HepG2 (cell line): ENCODE results near the gene TSC22D2. TPM values are rescaled to one million over a fixed set of nuclear protein-coding genes. Genes with fewer than 3 reads are reported as not detected.

ENCODE experiments used
- ATAC-seq: fragments of 200-7000 bp; cut with Tn5 transposase; 3 replicates; pipeline ENCODE4 v1.9.1; 2020; ENCODE audit warnings: mild to moderate bottlenecking, moderate library complexity
- BruUV-seq: library from RNA; stranded (reverse); fragments of 400-500 nt; replicated peaks from 2 replicates; lab custom pipeline; 2021; lab: Mats Ljungman, UMichigan
- CTCF ChIA-PET: fragments of 300-600 bp; formaldehyde crosslinking; extraction: SDS; loops from one replicate; lab custom pipeline; 2021; ENCODE audit warnings: low total read pairs, inconsistent platforms, low intra/inter-chr PET ratio; lab: Yijun Ruan, JAX
- POLR2A ChIA-PET: fragments of 350-600 bp; sonication (Branson Sonifier 250); formaldehyde crosslinking; loops from one replicate; lab custom pipeline; 2020; ENCODE audit warnings: antibody characterized with exemption, inconsistent platforms; lab: Yijun Ruan, JAX
- DNase-seq: peaks from one replicate; pipeline ENCODE4 v3.0.0-alpha.2; 2015; ENCODE audit warnings: low spot score
- FAIRE-seq: peaks from 3 replicates; lab custom pipeline; 2011; peaks lifted over from hg19 to GRCh38; lab: Jason Lieb, UNC
- H2AFZ ChIP-seq: one replicate; pipeline ENCODE4 v1.6.1; 2011; ENCODE audit warnings: low read length, inconsistent platforms
- H3K27ac ChIP-seq: fragments of 300-600 bp; 3 replicates; pipeline ENCODE4 v1.8.0; 2011; ENCODE audit warnings: mixed run types, mild to moderate bottlenecking, mixed read lengths, low read length, inconsistent platforms; ENCODE audit not compliant: insufficient read depth; ENCODE audit errors: extremely low read length
- H3K27me3 ChIP-seq, 2 experiments: fragments of 200-600 bp in 1 of 2; 2 replicates in 1 of 2; 3 replicates in 1 of 2; pipeline versions ENCODE4 v1.6.0 to v1.8.0; 2011; ENCODE audit warnings: low read length in 2 of 2, mild to moderate bottlenecking in 2 of 2, moderate library complexity in 2 of 2, inconsistent platforms in 1 of 2; ENCODE audit not compliant: insufficient read depth in 2 of 2, control insufficient read depth in 1 of 2
- H3K36me3 ChIP-seq, 2 experiments: fragments of 200-600 bp in 1 of 2; replicated peaks in 1 of 2; 2 replicates in 1 of 2; 3 replicates in 1 of 2; pipeline versions ENCODE4 v1.5.1 to v1.8.0; 2011; ENCODE audit warnings: low read length in 2 of 2, inconsistent platforms in 1 of 2; ENCODE audit not compliant: insufficient read depth in 2 of 2, control insufficient read depth in 1 of 2
- H3K4me1 ChIP-seq: 2 replicates; pipeline ENCODE4 v1.5.1; 2012; ENCODE audit warnings: low read length, inconsistent platforms; ENCODE audit not compliant: insufficient read depth
- H3K4me2 ChIP-seq: 2 replicates; pipeline ENCODE4 v1.6.0; 2011; ENCODE audit warnings: low read depth, low read length, inconsistent platforms
- H3K4me3 ChIP-seq, 3 experiments: fragments of 200-600 bp in 1 of 3; sonication (generic), shearing (Covaris generic) in 1 of 3; replicated peaks in 1 of 3; 2 replicates each; pipeline ENCODE4 v1.5.1; 2011 to 2016; ENCODE audit warnings: low read length in 3 of 3, inconsistent platforms in 2 of 3, low read depth in 2 of 3, mild to moderate bottlenecking in 2 of 3, control low read depth in 1 of 3, mixed read lengths in 1 of 3; ENCODE audit not compliant: insufficient read depth in 1 of 3
- H3K79me2 ChIP-seq: one replicate; pipeline ENCODE4 v1.6.1; 2011; ENCODE audit warnings: low read length, inconsistent platforms; ENCODE audit not compliant: insufficient read depth
- H3K9ac ChIP-seq: 2 replicates; pipeline ENCODE4 v1.6.0; 2011; ENCODE audit warnings: mild to moderate bottlenecking, low read depth, low read length, inconsistent platforms; ENCODE audit not compliant: insufficient read depth
- H3K9me3 ChIP-seq: 2 replicates; pipeline ENCODE4 v1.5.1; 2012; ENCODE audit warnings: mild to moderate bottlenecking, low read length
- H4K20me1 ChIP-seq: 2 replicates; pipeline ENCODE4 v1.6.0; 2011; ENCODE audit warnings: inconsistent platforms, mild to moderate bottlenecking, low read length, moderate library complexity; ENCODE audit not compliant: insufficient read depth
- AKAP8 ChIP-seq: sonication (generic); formaldehyde crosslinking; IDR thresholded peaks from 2 replicates; pipeline ENCODE4 v1.5.1; 2020; ENCODE audit warnings: mild to moderate bottlenecking, missing genetic modification reagents
- SMARCE1 ChIP-seq: fragments of 450-650 bp; IDR thresholded peaks from 2 replicates; pipeline ENCODE4 v1.6.1; 2017; ENCODE audit warnings: borderline replicate concordance
- ZHX1 ChIP-seq: sonication (generic); formaldehyde crosslinking; IDR thresholded peaks from 2 replicates; pipeline ENCODE4 v1.8.1; 2022; ENCODE audit warnings: low read depth, mild to moderate bottlenecking, missing genetic modification reagents
- ZNF331 ChIP-seq: sonication (generic); formaldehyde crosslinking; IDR thresholded peaks from 2 replicates; pipeline ENCODE4 v1.4.0; 2020; ENCODE audit warnings: missing genetic modification reagents
- in situ Hi-C: cut with HindIII; loops from 2 replicates; pipeline ENCODE4 v1.10.0; 2017; ENCODE audit warnings: low pct_unique_long_range_greater_than_20kb; ENCODE audit not compliant: extremely low pct_ligation_motif_present
- intact Hi-C: fragments of 100-400 bp; cut with micrococcal nuclease; formaldehyde crosslinking; loops from one replicate; pipeline ENCODE4 v1.10.0; 2022; ENCODE audit not compliant: unreplicated experiment
- polyA plus RNA-seq, 8 experiments: library from polyadenylated mRNA; depleted of rRNA in 3 of 8; stranded (reverse) in 7 of 8; unstranded in 1 of 8; fragments of >200 nt; fragmentation: Illumina TruSeq in 4 of 8; extraction: Trizol in 4 of 8; gene quantifications; 2 replicates each; pipeline versions ENCODE4 v1.2.1 to v1.2.3, GENCODE V29; 2011 to 2016; ENCODE audit warnings: low read depth in 4 of 8, missing spikeins in 1 of 8, mixed read lengths in 1 of 8; ENCODE audit not compliant: insufficient read depth in 1 of 8
- total RNA-seq, 5 experiments: library from RNA; depleted of rRNA; stranded (reverse); fragments of >200 nt; fragmentation: Illumina TruSeq; extraction: Trizol; gene quantifications; 2 replicates each; pipeline ENCODE4 v1.2.3, GENCODE V29; 2016; ENCODE audit warnings: low read depth in 1 of 5
- TF ChIP-seq, protein P1 (sequence below): sonication (generic); formaldehyde crosslinking; IDR thresholded peaks from 2 replicates; pipeline ENCODE4 v1.4.0; 2020; ENCODE audit warnings: missing genetic modification reagents, mild to moderate bottlenecking, borderline replicate concordance

Gene TSC22D2
- total and polyA plus RNA-seq, 2 of the 13 experiments (the other 11 are each of a cell fraction or from before 2014, with no cell fraction given): 4.6 to 8.2 TPM

DNA sequence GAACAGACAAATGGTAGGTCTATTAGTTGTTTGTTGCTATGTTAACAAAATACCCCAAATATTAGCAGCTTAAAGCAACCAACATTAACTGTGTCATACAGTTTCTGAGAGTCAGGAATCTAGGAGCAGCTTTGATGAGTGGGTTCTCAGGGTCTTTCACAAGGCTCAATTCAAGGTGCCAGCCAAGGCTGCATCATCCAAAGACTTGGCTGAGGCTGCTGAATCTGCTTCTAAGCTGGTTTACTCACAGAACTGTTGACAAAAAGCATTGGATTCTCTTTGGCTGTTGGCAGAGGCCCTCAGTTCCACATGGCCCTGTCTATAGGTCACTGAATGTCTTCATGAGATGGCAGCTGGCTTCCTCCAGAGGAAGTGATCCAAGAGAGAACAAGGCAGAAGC, 40.3 kb upstream of the TSC22D2 start:
- Histone ChIP-seq H3K9me3 (no peaks in the 10 kb centered on the region), H3K9ac (no peak overlapping the region), H3K79me2 (no peaks in the 10 kb centered on the region), H3K27ac (no peak overlapping the region), H3K4me3 (no peak overlapping the region), H3K36me3 (no peaks in the 10 kb centered on the region), H2AFZ (no peak overlapping the region), H3K4me1 (peaks cover 35% of the 10 kb centered on the region)
- DNase-seq (no peak), ATAC-seq (no peak), FAIRE-seq (no peak)
- in situ Hi-C loops: no loop called here
- CTCF ChIA-PET: no interaction called here
- intact Hi-C loops: no loop called here
- TF ChIP-seq, protein P1, sequence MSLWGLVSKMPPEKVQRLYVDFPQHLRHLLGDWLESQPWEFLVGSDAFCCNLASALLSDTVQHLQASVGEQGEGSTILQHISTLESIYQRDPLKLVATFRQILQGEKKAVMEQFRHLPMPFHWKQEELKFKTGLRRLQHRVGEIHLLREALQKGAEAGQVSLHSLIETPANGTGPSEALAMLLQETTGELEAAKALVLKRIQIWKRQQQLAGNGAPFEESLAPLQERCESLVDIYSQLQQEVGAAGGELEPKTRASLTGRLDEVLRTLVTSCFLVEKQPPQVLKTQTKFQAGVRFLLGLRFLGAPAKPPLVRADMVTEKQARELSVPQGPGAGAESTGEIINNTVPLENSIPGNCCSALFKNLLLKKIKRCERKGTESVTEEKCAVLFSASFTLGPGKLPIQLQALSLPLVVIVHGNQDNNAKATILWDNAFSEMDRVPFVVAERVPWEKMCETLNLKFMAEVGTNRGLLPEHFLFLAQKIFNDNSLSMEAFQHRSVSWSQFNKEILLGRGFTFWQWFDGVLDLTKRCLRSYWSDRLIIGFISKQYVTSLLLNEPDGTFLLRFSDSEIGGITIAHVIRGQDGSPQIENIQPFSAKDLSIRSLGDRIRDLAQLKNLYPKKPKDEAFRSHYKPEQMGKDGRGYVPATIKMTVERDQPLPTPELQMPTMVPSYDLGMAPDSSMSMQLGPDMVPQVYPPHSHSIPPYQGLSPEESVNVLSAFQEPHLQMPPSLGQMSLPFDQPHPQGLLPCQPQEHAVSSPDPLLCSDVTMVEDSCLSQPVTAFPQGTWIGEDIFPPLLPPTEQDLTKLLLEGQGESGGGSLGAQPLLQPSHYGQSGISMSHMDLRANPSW (CRISPR knock-in tag): no peak
- no peak for TF ChIP-seq SMARCE1
- no peak for TF ChIP-seq AKAP8 (CRISPR knock-in tag)
- no peak for TF ChIP-seq ZHX1 (CRISPR knock-in tag)
- no peak for TF ChIP-seq ZNF331 (CRISPR knock-in tag)
- TF ChIP-seq, all 625 proteins: peak for 0
- POLR2A ChIA-PET: no interaction called here
- no TSS peak for BruUV-seq
- H3K27me3 ChIP-seq: no peaks in the 10 kb centered on the region
- H3K4me2 ChIP-seq: no peak overlapping the region
- H4K20me1 ChIP-seq: no peaks in the 10 kb centered on the region
